Measurements from ENCODE around the gene ITIH6.

GRCh38 chrX:54817220-54817820, 19.3 kb upstream of the ITIH6 start:
- TF ChIP-seq EZH2 (IDR thresholded peaks at IDR 0.05; ENCODE audit: insufficient read depth, poor library complexity, severe bottlenecking) (no peak), EZH2phosphoT487 (IDR thresholded peaks at IDR 0.05; ENCODE audit: insufficient read depth, low read depth) (no peak)
